GM12878 (cell line): ENCODE measurements around the gene FASN. TPM values are rescaled to one million over a fixed set of nuclear protein-coding genes. Genes with fewer than 3 reads are reported as not detected.

Experiments
- ATF7 ChIP-seq: fragments of 450-650 bp; IDR thresholded peaks from 2 replicates; pipeline ENCODE4 v1.6.1; 2016; ENCODE audit warnings: low read depth, mild to moderate bottlenecking
- BMI1 ChIP-seq: fragments of 450-650 bp; IDR thresholded peaks from 2 replicates; pipeline ENCODE4 v1.6.1; 2016; ENCODE audit warnings: mild to moderate bottlenecking, moderate library complexity, borderline replicate concordance
- BRCA1 ChIP-seq: IDR thresholded peaks from 2 replicates; pipeline ENCODE4 v1.6.1; 2011; ENCODE audit warnings: low read depth, low read length, improper control_type of control experiment
- EED ChIP-seq: sonication (generic); IDR thresholded peaks from 2 replicates; pipeline ENCODE4 v1.6.1; 2016; ENCODE audit warnings: antibody characterized with exemption, low read depth
- ESRRA ChIP-seq: IDR thresholded peaks from 2 replicates; pipeline ENCODE4 v1.6.1; 2012; ENCODE audit warnings: mild to moderate bottlenecking, low read length, improper control_type of control experiment
- IKZF2 ChIP-seq, 2 experiments: fragments of 450-650 bp; IDR thresholded peaks; 2 replicates each; pipeline ENCODE4 v1.6.1; 2017; ENCODE audit warnings: mild to moderate bottlenecking in 2 of 2, moderate library complexity in 2 of 2
- LARP7 ChIP-seq: fragments of 450-650 bp; IDR thresholded peaks from 2 replicates; pipeline ENCODE4 v1.6.1; 2017; ENCODE audit warnings: mild to moderate bottlenecking
- MXI1 ChIP-seq: fragments of 150-350 bp; IDR thresholded peaks from 2 replicates; pipeline ENCODE4 v1.6.1; 2011; ENCODE audit warnings: low read depth, mild to moderate bottlenecking, inconsistent platforms, low read length, improper control_type of control experiment
- MYB ChIP-seq: fragments of 150-350 bp; IDR thresholded peaks from 2 replicates; pipeline ENCODE4 v1.6.1; 2014; ENCODE audit warnings: mild to moderate bottlenecking, low read depth, low read length, borderline replicate concordance
- NFXL1 ChIP-seq: fragments of 450-650 bp; IDR thresholded peaks from 2 replicates; pipeline ENCODE4 v1.6.1; 2017; ENCODE audit warnings: antibody characterized with exemption, mild to moderate bottlenecking, borderline replicate concordance
- STAT3 ChIP-seq: IDR thresholded peaks from 2 replicates; pipeline ENCODE4 v1.6.1; 2011; ENCODE audit warnings: low read depth, low read length, improper control_type of control experiment
- TAF1 ChIP-seq: IDR thresholded peaks from 2 replicates; pipeline ENCODE4 v1.6.1; 2011; ENCODE audit warnings: mild to moderate bottlenecking, low read depth, low read length, borderline replicate concordance
- ZNF24 ChIP-seq: fragments of 450-650 bp; IDR thresholded peaks from 2 replicates; pipeline ENCODE4 v1.6.1; 2017; ENCODE audit warnings: antibody characterized with exemption, mild to moderate bottlenecking
- polyA plus RNA-seq, 11 experiments: library from polyadenylated mRNA; depleted of rRNA in 4 of 11; unstranded in 6 of 11; stranded (reverse) in 5 of 11; fragments of >200 nt; fragmentation: Nextera tagmentation in 4 of 11; fragmentation: Illumina TruSeq in 1 of 11; extraction: Ambion mirVana in 4 of 11; extraction: Trizol in 1 of 11; gene quantifications; 1 replicate in 1 of 11; 2 replicates in 10 of 11; pipeline versions ENCODE4 v1.2.1 to v1.2.3, GENCODE V29; 2011 to 2016; ENCODE audit warnings: inconsistent platforms in 2 of 11, missing spikeins in 2 of 11, low read depth in 1 of 11
- total RNA-seq, 4 experiments: library from RNA; depleted of rRNA in 3 of 4; stranded (reverse); fragments of >200 nt in 3 of 4; fragmentation: Illumina TruSeq in 1 of 4; extraction: Trizol in 1 of 4; gene quantifications; 2 replicates each; pipeline versions ENCODE4 v1.2.1 to v1.2.3, GENCODE V29; 2013 to 2021
- TF ChIP-seq, protein P1 (sequence below): fragments of 450-650 bp; formaldehyde crosslinking; IDR thresholded peaks from 2 replicates; pipeline ENCODE4 v1.4.0; 2020; ENCODE audit warnings: mild to moderate bottlenecking, moderate library complexity
- TF ChIP-seq, protein P2 (sequence below): IDR thresholded peaks from 2 replicates; pipeline ENCODE4 v1.6.1; 2012; ENCODE audit warnings: low read depth, low read length, improper control_type of control experiment
- TF ChIP-seq, protein P3 (sequence below): fragments of 150-350 bp; IDR thresholded peaks from 2 replicates; pipeline ENCODE4 v1.6.1; 2014; ENCODE audit warnings: mild to moderate bottlenecking, low read depth, low read length
- TF ChIP-seq, protein P4 (sequence below): fragments of 450-650 bp; IDR thresholded peaks from 2 replicates; pipeline ENCODE4 v1.6.1; 2017; ENCODE audit warnings: borderline replicate concordance

Gene FASN
- total and polyA plus RNA-seq, 10 of the 15 experiments (the other 5 are each of a cell fraction or from before 2014, with no cell fraction given), result 0.19 to 333 (median 30.4) TPM

DNA sequence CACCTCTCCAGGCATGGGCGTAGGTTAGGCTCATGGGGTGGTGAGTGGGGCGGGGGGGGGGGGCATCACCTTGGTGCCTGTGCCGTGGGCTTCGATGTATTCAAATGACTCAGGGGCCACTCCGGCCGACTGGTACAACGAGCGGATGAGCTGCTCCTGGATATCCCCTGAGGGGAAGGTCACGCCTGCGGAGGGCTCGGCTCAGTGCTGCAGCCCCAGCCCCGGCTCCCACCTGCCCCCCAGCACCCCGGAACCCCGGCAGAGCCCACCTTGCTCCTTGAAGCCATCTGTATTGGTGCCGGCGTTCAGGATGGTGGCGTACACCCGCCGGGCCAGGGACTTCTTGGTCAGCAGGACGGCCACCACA lies 5.4 kb downstream of the FASN start (continued):
- TF ChIP-seq, protein P1, sequence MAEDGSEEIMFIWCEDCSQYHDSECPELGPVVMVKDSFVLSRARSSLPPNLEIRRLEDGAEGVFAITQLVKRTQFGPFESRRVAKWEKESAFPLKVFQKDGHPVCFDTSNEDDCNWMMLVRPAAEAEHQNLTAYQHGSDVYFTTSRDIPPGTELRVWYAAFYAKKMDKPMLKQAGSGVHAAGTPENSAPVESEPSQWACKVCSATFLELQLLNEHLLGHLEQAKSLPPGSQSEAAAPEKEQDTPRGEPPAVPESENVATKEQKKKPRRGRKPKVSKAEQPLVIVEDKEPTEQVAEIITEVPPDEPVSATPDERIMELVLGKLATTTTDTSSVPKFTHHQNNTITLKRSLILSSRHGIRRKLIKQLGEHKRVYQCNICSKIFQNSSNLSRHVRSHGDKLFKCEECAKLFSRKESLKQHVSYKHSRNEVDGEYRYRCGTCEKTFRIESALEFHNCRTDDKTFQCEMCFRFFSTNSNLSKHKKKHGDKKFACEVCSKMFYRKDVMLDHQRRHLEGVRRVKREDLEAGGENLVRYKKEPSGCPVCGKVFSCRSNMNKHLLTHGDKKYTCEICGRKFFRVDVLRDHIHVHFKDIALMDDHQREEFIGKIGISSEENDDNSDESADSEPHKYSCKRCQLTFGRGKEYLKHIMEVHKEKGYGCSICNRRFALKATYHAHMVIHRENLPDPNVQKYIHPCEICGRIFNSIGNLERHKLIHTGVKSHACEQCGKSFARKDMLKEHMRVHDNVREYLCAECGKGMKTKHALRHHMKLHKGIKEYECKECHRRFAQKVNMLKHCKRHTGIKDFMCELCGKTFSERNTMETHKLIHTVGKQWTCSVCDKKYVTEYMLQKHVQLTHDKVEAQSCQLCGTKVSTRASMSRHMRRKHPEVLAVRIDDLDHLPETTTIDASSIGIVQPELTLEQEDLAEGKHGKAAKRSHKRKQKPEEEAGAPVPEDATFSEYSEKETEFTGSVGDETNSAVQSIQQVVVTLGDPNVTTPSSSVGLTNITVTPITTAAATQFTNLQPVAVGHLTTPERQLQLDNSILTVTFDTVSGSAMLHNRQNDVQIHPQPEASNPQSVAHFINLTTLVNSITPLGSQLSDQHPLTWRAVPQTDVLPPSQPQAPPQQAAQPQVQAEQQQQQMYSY (CRISPR knock-in tag), result no peak
- TF ChIP-seq STAT3 (no peak), EED (no peak), NFXL1 (no peak), IKZF2 (IDR thresholded peaks at IDR 0.05) (no peak), MXI1 (no peak), BMI1 (no peak), LARP7 (no peak), TAF1 (no peak), MYB (no peak), ATF7 (no peak), BRCA1 (no peak), ZNF24 (no peak), ESRRA (no peak)
- TF ChIP-seq, protein P2, sequence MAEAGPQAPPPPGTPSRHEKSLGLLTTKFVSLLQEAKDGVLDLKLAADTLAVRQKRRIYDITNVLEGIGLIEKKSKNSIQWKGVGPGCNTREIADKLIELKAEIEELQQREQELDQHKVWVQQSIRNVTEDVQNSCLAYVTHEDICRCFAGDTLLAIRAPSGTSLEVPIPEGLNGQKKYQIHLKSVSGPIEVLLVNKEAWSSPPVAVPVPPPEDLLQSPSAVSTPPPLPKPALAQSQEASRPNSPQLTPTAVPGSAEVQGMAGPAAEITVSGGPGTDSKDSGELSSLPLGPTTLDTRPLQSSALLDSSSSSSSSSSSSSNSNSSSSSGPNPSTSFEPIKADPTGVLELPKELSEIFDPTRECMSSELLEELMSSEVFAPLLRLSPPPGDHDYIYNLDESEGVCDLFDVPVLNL, result no peak
- TF ChIP-seq, protein P3, sequence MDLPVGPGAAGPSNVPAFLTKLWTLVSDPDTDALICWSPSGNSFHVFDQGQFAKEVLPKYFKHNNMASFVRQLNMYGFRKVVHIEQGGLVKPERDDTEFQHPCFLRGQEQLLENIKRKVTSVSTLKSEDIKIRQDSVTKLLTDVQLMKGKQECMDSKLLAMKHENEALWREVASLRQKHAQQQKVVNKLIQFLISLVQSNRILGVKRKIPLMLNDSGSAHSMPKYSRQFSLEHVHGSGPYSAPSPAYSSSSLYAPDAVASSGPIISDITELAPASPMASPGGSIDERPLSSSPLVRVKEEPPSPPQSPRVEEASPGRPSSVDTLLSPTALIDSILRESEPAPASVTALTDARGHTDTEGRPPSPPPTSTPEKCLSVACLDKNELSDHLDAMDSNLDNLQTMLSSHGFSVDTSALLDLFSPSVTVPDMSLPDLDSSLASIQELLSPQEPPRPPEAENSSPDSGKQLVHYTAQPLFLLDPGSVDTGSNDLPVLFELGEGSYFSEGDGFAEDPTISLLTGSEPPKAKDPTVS, result no peak
- TF ChIP-seq, protein P4, sequence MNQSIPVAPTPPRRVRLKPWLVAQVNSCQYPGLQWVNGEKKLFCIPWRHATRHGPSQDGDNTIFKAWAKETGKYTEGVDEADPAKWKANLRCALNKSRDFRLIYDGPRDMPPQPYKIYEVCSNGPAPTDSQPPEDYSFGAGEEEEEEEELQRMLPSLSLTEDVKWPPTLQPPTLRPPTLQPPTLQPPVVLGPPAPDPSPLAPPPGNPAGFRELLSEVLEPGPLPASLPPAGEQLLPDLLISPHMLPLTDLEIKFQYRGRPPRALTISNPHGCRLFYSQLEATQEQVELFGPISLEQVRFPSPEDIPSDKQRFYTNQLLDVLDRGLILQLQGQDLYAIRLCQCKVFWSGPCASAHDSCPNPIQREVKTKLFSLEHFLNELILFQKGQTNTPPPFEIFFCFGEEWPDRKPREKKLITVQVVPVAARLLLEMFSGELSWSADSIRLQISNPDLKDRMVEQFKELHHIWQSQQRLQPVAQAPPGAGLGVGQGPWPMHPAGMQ, result no peak
- TF ChIP-seq, all 136 proteins: peak for 0
